T-helper 2 cell treated with Interferon-gamma antibody and Interleukin-4, amounts not matched to agents 5 μg/mL and 100 μg/mL, for 36 hours (primary cell): ENCODE results near the gene STC2.

Source experiments
- DNase-seq: peaks from one replicate; pipeline ENCODE4 v3.0.0; 2021; ENCODE audit warnings: low spot score
- H3K27ac Mint-ChIP-seq: one replicate; pipeline ENCODE4 v1.8.0; 2021; ENCODE audit warnings: mild to moderate bottlenecking, mixed read lengths
- H3K27me3 Mint-ChIP-seq: one replicate; pipeline ENCODE4 v1.8.0; 2021; ENCODE audit warnings: low read depth, mixed read lengths
- H3K36me3 Mint-ChIP-seq: one replicate; pipeline ENCODE4 v1.8.0; 2021; ENCODE audit warnings: low read depth, mixed read lengths
- H3K4me1 Mint-ChIP-seq: one replicate; pipeline ENCODE4 v1.8.0; 2021; ENCODE audit warnings: low read depth, mixed read lengths
- H3K4me3 Mint-ChIP-seq: one replicate; pipeline ENCODE4 v1.8.0; 2022; ENCODE audit warnings: mild to moderate bottlenecking, moderate library complexity, mixed read lengths
- H3K9me3 Mint-ChIP-seq: one replicate; pipeline ENCODE4 v1.8.0; 2021; ENCODE audit warnings: mixed read lengths

STC2 gene

GRCh38 chr5:173300389-173301047, 27.7 kb downstream of the STC2 start:
- DNase-seq, result no peak
- Mint-ChIP-seq H3K27ac (no peak overlapping the region), H3K36me3 (no peaks in the 10 kb centered on the region), H3K4me3 (no peak overlapping the region), H3K27me3 (peaks cover 25% of the 10 kb centered on the region), H3K9me3 (no peaks in the 10 kb centered on the region), H3K4me1 (no peaks in the 10 kb centered on the region)

- no peak overlapping the region for H3K27ac Mint-ChIP-seq
Measured at GRCh38 chr5:173299820-173300219, 28.4 kb downstream of the STC2 start.

GRCh38 chr5:173298213-173298926, 29.8 kb downstream of the STC2 start:
- no peaks in the 10 kb centered on the region for H3K36me3 Mint-ChIP-seq
- no peak for DNase-seq
- no peak overlapping the region for H3K4me3 Mint-ChIP-seq
- H3K4me1 Mint-ChIP-seq, result peaks cover 10% of the 10 kb centered on the region
- no peaks in the 10 kb centered on the region for H3K9me3 Mint-ChIP-seq
- H3K27ac Mint-ChIP-seq, result no peak overlapping the region
- peaks cover 33% of the 10 kb centered on the region for H3K27me3 Mint-ChIP-seq

More at GRCh38 chr5:173299820-173300219, 28.4 kb downstream of the STC2 start:
- H3K4me3 Mint-ChIP-seq, result no peak overlapping the region
- H3K9me3 Mint-ChIP-seq, result no peaks in the 10 kb centered on the region
- peaks cover 27% of the 10 kb centered on the region for H3K27me3 Mint-ChIP-seq
- peaks cover under 1% of the 10 kb centered on the region for H3K4me1 Mint-ChIP-seq
- DNase-seq, result no peak
- no peaks in the 10 kb centered on the region for H3K36me3 Mint-ChIP-seq

GRCh38 chr5:173297813-173298212, 30.4 kb downstream of the STC2 start:
- Mint-ChIP-seq H3K27me3 (peaks cover 33% of the 10 kb centered on the region), H3K4me1 (peaks cover 10% of the 10 kb centered on the region), H3K4me3 (no peak overlapping the region), H3K36me3 (no peaks in the 10 kb centered on the region), H3K27ac (no peak overlapping the region), H3K9me3 (no peaks in the 10 kb centered on the region)
- DNase-seq, result no peak

- no peak for DNase-seq
- H3K27me3 Mint-ChIP-seq, result peaks cover 35% of the 10 kb centered on the region
- H3K9me3 Mint-ChIP-seq, result no peaks in the 10 kb centered on the region
- peaks cover 12% of the 10 kb centered on the region for H3K4me1 Mint-ChIP-seq
- no peak overlapping the region for H3K4me3 Mint-ChIP-seq
- H3K36me3 Mint-ChIP-seq, result no peaks in the 10 kb centered on the region
- no peak overlapping the region for H3K27ac Mint-ChIP-seq
Measured at GRCh38 chr5:173296737-173297676, 31.2 kb downstream of the STC2 start.

GRCh38 chr5:173295796-173296195, 32.4 kb downstream of the STC2 start:
- peaks cover 12% of the 10 kb centered on the region for H3K4me1 Mint-ChIP-seq
- no peaks in the 10 kb centered on the region for H3K36me3 Mint-ChIP-seq
- peaks cover 45% of the 10 kb centered on the region for H3K27me3 Mint-ChIP-seq

GRCh38 chr5:173294673-173295320, 33.4 kb downstream of the STC2 start:
- no peak for DNase-seq
- Mint-ChIP-seq H3K27me3 (peaks cover 51% of the 10 kb centered on the region), H3K27ac (no peak overlapping the region), H3K9me3 (no peaks in the 10 kb centered on the region), H3K4me3 (no peak overlapping the region), H3K4me1 (peaks cover 12% of the 10 kb centered on the region), H3K36me3 (no peaks in the 10 kb centered on the region)

More at GRCh38 chr5:173295796-173296195, 32.4 kb downstream of the STC2 start:
- Mint-ChIP-seq H3K4me3 (no peak overlapping the region), H3K9me3 (no peaks in the 10 kb centered on the region), H3K27ac (no peak overlapping the region)
- DNase-seq, result no peak

GRCh38 chr5:173293817-173294672, 34.2 kb downstream of the STC2 start:
- peaks cover 55% of the 10 kb centered on the region for H3K27me3 Mint-ChIP-seq

GRCh38 chr5:173291722-173292658, 36.2 kb downstream of the STC2 start:
- H3K36me3 Mint-ChIP-seq, result no peaks in the 10 kb centered on the region
- no peaks in the 10 kb centered on the region for H3K9me3 Mint-ChIP-seq
- H3K4me3 Mint-ChIP-seq, result no peak overlapping the region
- H3K4me1 Mint-ChIP-seq, result peaks cover 15% of the 10 kb centered on the region
- no peak for DNase-seq
- H3K27me3 Mint-ChIP-seq, result peaks cover 58% of the 10 kb centered on the region
- H3K27ac Mint-ChIP-seq, result no peak overlapping the region

More at GRCh38 chr5:173293817-173294672, 34.2 kb downstream of the STC2 start:
- Mint-ChIP-seq H3K4me3 (peak overlapping the region; percentile 18), H3K9me3 (no peaks in the 10 kb centered on the region), H3K27ac (no peak overlapping the region), H3K4me1 (peaks cover 12% of the 10 kb centered on the region), H3K36me3 (no peaks in the 10 kb centered on the region)
- peak; percentile 66 for DNase-seq

GRCh38 chr5:173290477-173291131, 37.6 kb downstream of the STC2 start:
- no peak for DNase-seq
- no peaks in the 10 kb centered on the region for H3K9me3 Mint-ChIP-seq
- no peak overlapping the region for H3K4me3 Mint-ChIP-seq
- H3K27ac Mint-ChIP-seq, result no peak overlapping the region
- H3K27me3 Mint-ChIP-seq, result peaks cover 56% of the 10 kb centered on the region
- peaks cover 15% of the 10 kb centered on the region for H3K4me1 Mint-ChIP-seq
- no peaks in the 10 kb centered on the region for H3K36me3 Mint-ChIP-seq

GRCh38 chr5:173289372-173289771, 38.8 kb downstream of the STC2 start:
- Mint-ChIP-seq H3K4me1 (peaks cover 11% of the 10 kb centered on the region), H3K27ac (no peak overlapping the region), H3K4me3 (no peak overlapping the region), H3K36me3 (peaks cover 1% of the 10 kb centered on the region), H3K9me3 (peaks cover 6% of the 10 kb centered on the region), H3K27me3 (peaks cover 58% of the 10 kb centered on the region)
- DNase-seq, result no peak

GRCh38 chr5:173288632-173289031, 39.6 kb downstream of the STC2 start:
- Mint-ChIP-seq H3K27ac (no peak overlapping the region), H3K36me3 (peaks cover 1% of the 10 kb centered on the region), H3K4me1 (peaks cover 8% of the 10 kb centered on the region), H3K9me3 (peaks cover 6% of the 10 kb centered on the region), H3K4me3 (no peak overlapping the region), H3K27me3 (peaks cover 55% of the 10 kb centered on the region)
- DNase-seq, result no peak
